ENCODE results near the gene NATD1.
"Not testable (repeated sequence)": the region's sequence is repeated elsewhere in the genome, so short reads cannot be mapped to it uniquely, and the experiment has no call there.

NATD1 gene

GRCh38 chr17:21192414-21192813 is 60.8 kb downstream of the NATD1 start:
- not testable (repeated sequence) for DNase-seq (ENCODE audit: low spot score)

GRCh38 chr17:21191698-21192097 is 61.5 kb downstream of the NATD1 start:
- DNase-seq (ENCODE audit: low spot score): no peak

GRCh38 chr17:21190078-21190477 is 63.1 kb downstream of the NATD1 start:
- no peak for DNase-seq (ENCODE audit: low spot score)

GRCh38 chr17:21189361-21189760 is 63.8 kb downstream of the NATD1 start:
- DNase-seq (ENCODE audit: low spot score): no peak
